SK-N-SH (cell line): ENCODE data around the gene ITM2C. TPM values are rescaled to one million over a fixed set of nuclear protein-coding genes. Genes with fewer than 3 reads are reported as not detected.
A peak's percentile ranks its signal among the peaks of the same experiment; 100 is the strongest.

Source experiments
- CTCF ChIA-PET: fragments of 300-600, 350-600 bp; formaldehyde crosslinking; extraction: SDS; loops from one replicate; lab custom pipeline; 2021; lab: Yijun Ruan, JAX
- POLR2A ChIA-PET: fragments of 350-600 bp; sonication (Branson Sonifier 250); formaldehyde crosslinking; extraction: SDS; loops from one replicate; lab custom pipeline; 2020; ENCODE audit warnings: antibody characterized with exemption, inconsistent platforms; lab: Yijun Ruan, JAX
- DNase-seq: peaks from one replicate; pipeline ENCODE4 v3.0.0; 2012
- H2AFZ ChIP-seq: fragments of 200-600 bp; sonication (generic); 2 replicates; pipeline ENCODE4 v1.8.1; 2016; ENCODE audit warnings: antibody characterized with exemption, mild to moderate bottlenecking, low read depth
- H3F3A ChIP-seq: fragments of 200-600 bp; sonication (generic); replicated peaks from 2 replicates; pipeline ENCODE3; 2016; ENCODE audit warnings: antibody characterized with exemption, mild to moderate bottlenecking; ENCODE audit not compliant: insufficient read depth
- H3K27ac ChIP-seq, 2 experiments: fragments of 200-500 bp in 1 of 2; fragments of 200-600 bp in 1 of 2; sonication (Bioruptor generic) in 1 of 2; sonication (generic), shearing (Covaris generic) in 1 of 2; 2 replicates each; pipeline versions ENCODE4 v1.5.1 to v1.6.1; 2014 to 2016; ENCODE audit warnings: low read depth in 2 of 2, inconsistent platforms in 1 of 2, low read length in 1 of 2, mild to moderate bottlenecking in 1 of 2, mixed read lengths in 1 of 2
- H3K27me3 ChIP-seq: fragments of 200-600 bp; sonication (generic), shearing (Covaris generic); 2 replicates; pipeline ENCODE4 v1.6.1; 2016; ENCODE audit warnings: mixed run types; ENCODE audit not compliant: insufficient read depth
- H3K36me3 ChIP-seq, 2 experiments: fragments of 200-500 bp in 1 of 2; fragments of 200-600 bp in 1 of 2; sonication (Bioruptor generic) in 1 of 2; sonication (generic) in 1 of 2; replicated peaks in 1 of 2; 2 replicates each; pipeline versions ENCODE3 to v1.5.1; 2014 to 2016; ENCODE audit warnings: low read length in 1 of 2, mild to moderate bottlenecking in 1 of 2; ENCODE audit not compliant: insufficient read depth in 2 of 2, control insufficient read depth in 1 of 2
- H3K4me1 ChIP-seq, 2 experiments: fragments of 200-500 bp in 1 of 2; fragments of 200-600 bp in 1 of 2; sonication (Bioruptor generic) in 1 of 2; sonication (generic), shearing (Covaris generic) in 1 of 2; 2 replicates each; pipeline versions ENCODE4 v1.5.1 to v1.6.1; 2014 to 2016; ENCODE audit warnings: low read depth in 1 of 2, low read length in 1 of 2, mixed run types in 1 of 2; ENCODE audit not compliant: insufficient read depth in 2 of 2, control insufficient read depth in 1 of 2
- H3K4me2 ChIP-seq: fragments of 200-600 bp; sonication (generic), shearing (Covaris generic); 2 replicates; pipeline ENCODE4 v1.6.1; 2017; ENCODE audit warnings: mixed run types
- H3K4me3 ChIP-seq, 2 experiments: fragments of 200-500 bp in 1 of 2; fragments of 200-600 bp in 1 of 2; sonication (Bioruptor generic) in 1 of 2; sonication (generic), shearing (Covaris generic) in 1 of 2; 2 replicates each; pipeline versions ENCODE4 v1.5.1 to v1.8.1; 2014 to 2016; ENCODE audit warnings: low read depth in 2 of 2, inconsistent platforms in 1 of 2, low read length in 1 of 2, mild to moderate bottlenecking in 1 of 2, mixed read lengths in 1 of 2, moderate library complexity in 1 of 2
- H3K79me2 ChIP-seq: fragments of 200-600 bp; sonication (generic); 2 replicates; pipeline ENCODE4 v1.8.1; 2017; ENCODE audit warnings: mild to moderate bottlenecking; ENCODE audit not compliant: insufficient read depth
- H3K9ac ChIP-seq: fragments of 200-600 bp; sonication (generic); 2 replicates; pipeline ENCODE4 v1.6.1; 2017; ENCODE audit warnings: mixed run types
- H3K9me2 ChIP-seq: fragments of 200-600 bp; sonication (generic); 2 replicates; pipeline ENCODE4 v1.6.1; 2017; ENCODE audit warnings: mixed run types
- H3K9me3 ChIP-seq: fragments of 200-600 bp; sonication (generic); 2 replicates; pipeline ENCODE4 v1.6.1; 2017; ENCODE audit warnings: mixed run types, mild to moderate bottlenecking, moderate library complexity
- H4K20me1 ChIP-seq: fragments of 200-600 bp; sonication (generic); 2 replicates; pipeline ENCODE4 v1.6.1; 2017; ENCODE audit warnings: mild to moderate bottlenecking, mixed run types; ENCODE audit not compliant: insufficient read depth
- FOXM1 ChIP-seq: IDR thresholded peaks from 2 replicates; pipeline ENCODE4 v1.4.0; 2012; ENCODE audit warnings: low read depth, mild to moderate bottlenecking
- GABPA ChIP-seq: IDR thresholded peaks from 2 replicates; pipeline ENCODE4 v1.4.0; 2012; ENCODE audit warnings: low read depth, mild to moderate bottlenecking
- MAX ChIP-seq: IDR thresholded peaks from 2 replicates; pipeline ENCODE4 v1.4.0; 2012; ENCODE audit warnings: low read depth
- NFIC ChIP-seq: IDR thresholded peaks from 2 replicates; pipeline ENCODE4 v1.4.0; 2012; ENCODE audit warnings: borderline replicate concordance
- PBX3 ChIP-seq: IDR thresholded peaks from 2 replicates; pipeline ENCODE4; 2012
- RXRA ChIP-seq: IDR thresholded peaks from 2 replicates; pipeline ENCODE4 v1.4.0; 2012; ENCODE audit warnings: low read depth, mild to moderate bottlenecking, borderline replicate concordance
- SIN3A ChIP-seq: IDR thresholded peaks from 2 replicates; pipeline ENCODE4 v1.6.1; 2012; ENCODE audit warnings: low read depth, mild to moderate bottlenecking, low read length, moderate library complexity, borderline replicate concordance
- TCF12 ChIP-seq: IDR thresholded peaks from 2 replicates; pipeline ENCODE4 v1.4.0; 2012
- USF1 ChIP-seq: IDR thresholded peaks from 2 replicates; pipeline ENCODE4 v1.4.0; 2012; ENCODE audit warnings: low read depth, borderline replicate concordance
- USF2 ChIP-seq: fragments of 150-350 bp; IDR thresholded peaks from 2 replicates; pipeline ENCODE4 v1.6.1; 2017; ENCODE audit warnings: antibody characterized with exemption, low read length, low read depth, borderline replicate concordance
- YY1 ChIP-seq: IDR thresholded peaks from 2 replicates; pipeline ENCODE4 v1.4.0; 2012; ENCODE audit warnings: low read depth, mild to moderate bottlenecking
- WGBS: methylation state at CpG from one replicate; pipeline ENCODE4 v1.1.6; 2017; ENCODE audit warnings: low lambda C conversion rate; 5-methylcytosine and 5-hydroxymethylcytosine counted together
- polyA plus RNA-seq, 3 experiments: library from polyadenylated mRNA; depleted of rRNA; stranded (reverse); fragments of >200 nt; gene quantifications; 2 replicates each; pipeline ENCODE4 v1.2.3, GENCODE V29; 2012
- TF ChIP-seq, protein P1 (sequence below): fragments of 200-600 bp; sonication (generic); IDR thresholded peaks from 2 replicates; pipeline ENCODE4 v1.6.1; 2017; ENCODE audit warnings: antibody characterized with exemption, mild to moderate bottlenecking, moderate library complexity
- TF ChIP-seq, protein P2 (sequence below): IDR thresholded peaks from 2 replicates; pipeline ENCODE4 v1.6.1; 2012; ENCODE audit warnings: mild to moderate bottlenecking, low read depth, low read length, moderate library complexity

Gene ITM2C
- polyA plus RNA-seq, 1 of the 3 experiments (the other 2 are of a cell fraction): 288 TPM

DNA sequence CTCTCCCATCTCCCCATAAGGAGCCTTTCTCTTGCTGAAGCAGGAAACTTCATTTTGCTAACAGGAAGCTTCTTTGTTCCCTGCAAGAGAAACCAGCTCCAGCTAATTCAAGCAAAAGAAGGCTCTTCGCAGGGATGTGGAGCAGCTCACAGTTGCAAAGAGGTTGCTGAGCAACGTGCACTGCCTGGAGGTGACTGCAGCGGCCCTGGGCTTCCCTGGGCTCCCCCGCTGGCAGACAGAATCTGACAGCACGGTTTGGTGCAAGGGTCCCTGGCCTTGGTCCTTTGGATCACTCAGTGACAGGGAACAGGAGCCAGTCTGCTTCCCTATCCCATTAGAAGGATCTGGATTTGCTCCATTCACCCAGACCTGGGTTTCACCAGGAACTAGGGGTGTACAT, 34.5 kb downstream of the ITM2C start:
- POLR2A ChIA-PET: no interaction called here

More for the DNA sequence above, 34.5 kb downstream of the ITM2C start:
- H3K4me2 ChIP-seq: no peak overlapping the region
- H3F3A ChIP-seq: no peaks in the 10 kb centered on the region
- H3K79me2 ChIP-seq: no peaks in the 10 kb centered on the region
- H4K20me1 ChIP-seq: no peaks in the 10 kb centered on the region
- H3K9ac ChIP-seq: no peak overlapping the region
- H3K9me3 ChIP-seq: no peaks in the 10 kb centered on the region
- no peaks in the 10 kb centered on the region; a peak in 1 of 4 replicates for H3K4me1 ChIP-seq
- no peak overlapping the region for H3K27ac ChIP-seq
- CTCF ChIA-PET: interaction anchor here (0.9 to 5.8 kb wide), 5 partner anchors 9 to 35 kb away, joined by 3 to 31 read pairs (median 4); no protein-coding TSS in a partner anchor
- H3K9me2 ChIP-seq: no peaks in the 10 kb centered on the region
- peak; percentile 44 for DNase-seq
- TF ChIP-seq, protein P1, sequence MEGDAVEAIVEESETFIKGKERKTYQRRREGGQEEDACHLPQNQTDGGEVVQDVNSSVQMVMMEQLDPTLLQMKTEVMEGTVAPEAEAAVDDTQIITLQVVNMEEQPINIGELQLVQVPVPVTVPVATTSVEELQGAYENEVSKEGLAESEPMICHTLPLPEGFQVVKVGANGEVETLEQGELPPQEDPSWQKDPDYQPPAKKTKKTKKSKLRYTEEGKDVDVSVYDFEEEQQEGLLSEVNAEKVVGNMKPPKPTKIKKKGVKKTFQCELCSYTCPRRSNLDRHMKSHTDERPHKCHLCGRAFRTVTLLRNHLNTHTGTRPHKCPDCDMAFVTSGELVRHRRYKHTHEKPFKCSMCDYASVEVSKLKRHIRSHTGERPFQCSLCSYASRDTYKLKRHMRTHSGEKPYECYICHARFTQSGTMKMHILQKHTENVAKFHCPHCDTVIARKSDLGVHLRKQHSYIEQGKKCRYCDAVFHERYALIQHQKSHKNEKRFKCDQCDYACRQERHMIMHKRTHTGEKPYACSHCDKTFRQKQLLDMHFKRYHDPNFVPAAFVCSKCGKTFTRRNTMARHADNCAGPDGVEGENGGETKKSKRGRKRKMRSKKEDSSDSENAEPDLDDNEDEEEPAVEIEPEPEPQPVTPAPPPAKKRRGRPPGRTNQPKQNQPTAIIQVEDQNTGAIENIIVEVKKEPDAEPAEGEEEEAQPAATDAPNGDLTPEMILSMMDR: no peak
- TF ChIP-seq USF1: no peak
- no peak for TF ChIP-seq PBX3
- no peak for TF ChIP-seq USF2
- TF ChIP-seq NFIC: no peak
- TF ChIP-seq TCF12: no peak
- TF ChIP-seq, protein P2, sequence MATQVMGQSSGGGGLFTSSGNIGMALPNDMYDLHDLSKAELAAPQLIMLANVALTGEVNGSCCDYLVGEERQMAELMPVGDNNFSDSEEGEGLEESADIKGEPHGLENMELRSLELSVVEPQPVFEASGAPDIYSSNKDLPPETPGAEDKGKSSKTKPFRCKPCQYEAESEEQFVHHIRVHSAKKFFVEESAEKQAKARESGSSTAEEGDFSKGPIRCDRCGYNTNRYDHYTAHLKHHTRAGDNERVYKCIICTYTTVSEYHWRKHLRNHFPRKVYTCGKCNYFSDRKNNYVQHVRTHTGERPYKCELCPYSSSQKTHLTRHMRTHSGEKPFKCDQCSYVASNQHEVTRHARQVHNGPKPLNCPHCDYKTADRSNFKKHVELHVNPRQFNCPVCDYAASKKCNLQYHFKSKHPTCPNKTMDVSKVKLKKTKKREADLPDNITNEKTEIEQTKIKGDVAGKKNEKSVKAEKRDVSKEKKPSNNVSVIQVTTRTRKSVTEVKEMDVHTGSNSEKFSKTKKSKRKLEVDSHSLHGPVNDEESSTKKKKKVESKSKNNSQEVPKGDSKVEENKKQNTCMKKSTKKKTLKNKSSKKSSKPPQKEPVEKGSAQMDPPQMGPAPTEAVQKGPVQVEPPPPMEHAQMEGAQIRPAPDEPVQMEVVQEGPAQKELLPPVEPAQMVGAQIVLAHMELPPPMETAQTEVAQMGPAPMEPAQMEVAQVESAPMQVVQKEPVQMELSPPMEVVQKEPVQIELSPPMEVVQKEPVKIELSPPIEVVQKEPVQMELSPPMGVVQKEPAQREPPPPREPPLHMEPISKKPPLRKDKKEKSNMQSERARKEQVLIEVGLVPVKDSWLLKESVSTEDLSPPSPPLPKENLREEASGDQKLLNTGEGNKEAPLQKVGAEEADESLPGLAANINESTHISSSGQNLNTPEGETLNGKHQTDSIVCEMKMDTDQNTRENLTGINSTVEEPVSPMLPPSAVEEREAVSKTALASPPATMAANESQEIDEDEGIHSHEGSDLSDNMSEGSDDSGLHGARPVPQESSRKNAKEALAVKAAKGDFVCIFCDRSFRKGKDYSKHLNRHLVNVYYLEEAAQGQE: no peak
- no peak for TF ChIP-seq FOXM1
- TF ChIP-seq MAX: no peak
- TF ChIP-seq RXRA: no peak
- TF ChIP-seq YY1: no peak
- no peak for TF ChIP-seq SIN3A
- TF ChIP-seq GABPA: no peak
- no peaks in the 10 kb centered on the region for H3K36me3 ChIP-seq
- 39% methylated on average over 5 of the region's 5 CpGs for WGBS
- no peak overlapping the region for H2AFZ ChIP-seq
- peaks cover 25% of the 10 kb centered on the region; the same call in 1 of the 2 replicates for H3K27me3 ChIP-seq
- no peak overlapping the region for H3K4me3 ChIP-seq
